Erythroblast (primary cell): ENCODE data around the gene HNRNPH3.

Source experiments
- GATA1 ChIP-seq: IDR thresholded peaks from 2 replicates; pipeline ENCODE4 v1.6.1; 2011; ENCODE audit warnings: low read depth, mild to moderate bottlenecking, control low read depth, low read length, moderate library complexity
- POLR2A ChIP-seq: IDR thresholded peaks from 2 replicates; pipeline ENCODE4 v1.6.1; 2011; ENCODE audit warnings: mild to moderate bottlenecking, low read length

DNA sequence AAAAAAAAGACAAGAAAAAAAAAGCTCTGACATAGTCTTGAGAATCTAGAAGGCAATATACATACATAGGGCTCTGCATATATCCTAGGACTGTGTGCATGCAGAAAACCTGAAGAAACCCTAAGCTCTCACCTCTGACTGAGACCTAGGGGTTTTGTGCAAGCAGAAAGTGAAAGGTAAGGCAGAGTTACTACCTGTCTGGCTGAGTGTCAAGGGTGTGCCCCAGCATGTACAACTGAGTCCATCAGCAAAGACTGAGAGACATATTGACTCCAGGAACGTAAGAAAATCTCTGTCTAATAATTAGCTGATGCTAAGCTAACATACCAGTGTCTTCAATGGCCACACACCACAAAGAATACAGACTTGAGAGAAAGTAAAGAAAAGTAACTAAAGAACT is 16.3 kb upstream of the HNRNPH3 start:
- TF ChIP-seq POLR2A = no peak
- no peak for TF ChIP-seq GATA1
